GM23338 (cell line): ENCODE measurements around the gene VPS8. TPM values are rescaled to one million over a fixed set of nuclear protein-coding genes. Genes with fewer than 3 reads are reported as not detected.

Experiments
- ATAC-seq: fragments of 200-7000 bp; cut with Tn5 transposase; 3 replicates; pipeline ENCODE4 v1.9.1; 2020
- DNase-seq: peaks from one replicate; pipeline ENCODE4 v3.0.0-alpha.2; 2015; ENCODE audit warnings: low spot score
- H2AFZ ChIP-seq: fragments of 200-600 bp; sonication (generic); 2 replicates; pipeline ENCODE4 v1.8.0; 2016; ENCODE audit warnings: antibody characterized with exemption, mild to moderate bottlenecking, moderate library complexity
- H3F3A ChIP-seq: fragments of 200-600 bp; sonication (generic); replicated peaks from 2 replicates; pipeline ENCODE4 v1.8.0; 2017; ENCODE audit warnings: antibody characterized with exemption, mixed run types, low read depth
- H3K27ac ChIP-seq: fragments of 200-600 bp; sonication (generic); 2 replicates; pipeline ENCODE4 v1.6.1; 2016; ENCODE audit warnings: low read depth
- H3K27me3 ChIP-seq: fragments of 200-600 bp; sonication (generic); 2 replicates; pipeline ENCODE4 v1.8.0; 2016; ENCODE audit warnings: mild to moderate bottlenecking, mixed run types, moderate library complexity; ENCODE audit not compliant: insufficient read depth
- H3K36me3 ChIP-seq: fragments of 200-600 bp; sonication (generic); 2 replicates; pipeline ENCODE4 v1.8.0; 2016; ENCODE audit warnings: mild to moderate bottlenecking; ENCODE audit not compliant: insufficient read depth
- H3K4me1 ChIP-seq: fragments of 200-600 bp; sonication (generic); 2 replicates; pipeline ENCODE4 v1.8.0; 2016; ENCODE audit warnings: mild to moderate bottlenecking, moderate library complexity; ENCODE audit not compliant: insufficient read depth
- H3K4me2 ChIP-seq: fragments of 200-600 bp; sonication (generic); 2 replicates; pipeline ENCODE4 v1.7.1; 2017; ENCODE audit warnings: mixed run types
- H3K4me3 ChIP-seq: fragments of 200-600 bp; sonication (generic); 2 replicates; pipeline ENCODE4 v1.6.1; 2016; ENCODE audit warnings: mixed run types
- H3K79me2 ChIP-seq: fragments of 200-600 bp; sonication (generic); replicated peaks from 2 replicates; pipeline ENCODE4 v1.8.0; 2017; ENCODE audit warnings: mild to moderate bottlenecking; ENCODE audit not compliant: insufficient read depth
- H3K9me2 ChIP-seq: fragments of 200-600 bp; sonication (generic); 2 replicates; pipeline ENCODE4 v1.8.0; 2017; ENCODE audit not compliant: insufficient read depth
- H4K20me1 ChIP-seq: fragments of 200-600 bp; sonication (generic); replicated peaks from 2 replicates; pipeline ENCODE4 v1.8.0; 2017; ENCODE audit warnings: mild to moderate bottlenecking; ENCODE audit not compliant: insufficient read depth
- H3K27ac Mint-ChIP-seq: 2 replicates; pipeline ENCODE4 v1.8.0; 2020; ENCODE audit warnings: inconsistent platforms, mild to moderate bottlenecking, moderate library complexity, mixed read lengths
- H3K27me3 Mint-ChIP-seq: 3 replicates; pipeline ENCODE4 v1.8.0; 2022; ENCODE audit warnings: low read depth, mild to moderate bottlenecking, moderate library complexity, mixed read lengths, inconsistent platforms; ENCODE audit not compliant: insufficient read depth, poor library complexity
- H3K36me3 Mint-ChIP-seq: 3 replicates; pipeline ENCODE4 v1.8.0; 2021; ENCODE audit warnings: low read depth, mild to moderate bottlenecking, inconsistent platforms, moderate library complexity, mixed read lengths
- H3K4me1 Mint-ChIP-seq: 3 replicates; pipeline ENCODE4 v1.8.0; 2020; ENCODE audit warnings: mild to moderate bottlenecking, inconsistent platforms, mixed read lengths
- H3K4me3 Mint-ChIP-seq: 3 replicates; pipeline ENCODE4 v1.8.0; 2021; ENCODE audit warnings: moderate library complexity, mild to moderate bottlenecking, inconsistent platforms, mixed read lengths
- H3K9me3 Mint-ChIP-seq: 3 replicates; pipeline ENCODE4 v1.8.0; 2020; ENCODE audit warnings: moderate library complexity, mild to moderate bottlenecking, inconsistent platforms, mixed read lengths
- CREB1 ChIP-seq: fragments of 250-450 bp; sonication (Bioruptor Pico); IDR thresholded peaks from 2 replicates; pipeline ENCODE4 v1.5.0; 2020; ENCODE audit warnings: low read depth, mild to moderate bottlenecking, moderate library complexity
- EZH2 ChIP-seq: fragments of 200-600 bp; sonication (generic); IDR thresholded peaks from one replicate; pipeline ENCODE4 v1.8.0; 2017; ENCODE audit warnings: antibody characterized with exemption, mild to moderate bottlenecking, low read depth; ENCODE audit not compliant: unreplicated experiment
- EZH2phosphoT487 ChIP-seq: fragments of 200-600 bp; sonication (generic); IDR thresholded peaks from one replicate; pipeline ENCODE4 v1.8.1; 2018; ENCODE audit warnings: antibody characterized with exemption; ENCODE audit not compliant: unreplicated experiment
- JUNB ChIP-seq: IDR thresholded peaks from one replicate; pipeline ENCODE4 v1.6.1; 2016; ENCODE audit warnings: antibody characterized with exemption; ENCODE audit not compliant: unreplicated experiment
- NANOG ChIP-seq: IDR thresholded peaks from 2 replicates; pipeline ENCODE4 v1.6.1; 2016; ENCODE audit warnings: antibody characterized with exemption, borderline replicate concordance
- POLR2AphosphoS5 ChIP-seq: IDR thresholded peaks from 2 replicates; pipeline ENCODE4 v1.6.1; 2016; ENCODE audit warnings: antibody characterized with exemption, low read depth
- STAT1 ChIP-seq: IDR thresholded peaks from one replicate; pipeline ENCODE4 v1.6.1; 2016; ENCODE audit warnings: antibody characterized with exemption; ENCODE audit not compliant: unreplicated experiment
- ZNF114 ChIP-seq: fragments of 250-450 bp; sonication (Bioruptor Pico); IDR thresholded peaks from 2 replicates; pipeline ENCODE4 v1.5.0; 2020; ENCODE audit warnings: mild to moderate bottlenecking, moderate library complexity
- ZNF331 ChIP-seq: fragments of 250-450 bp; sonication (Bioruptor Pico); IDR thresholded peaks from 2 replicates; pipeline ENCODE4 v1.5.0; 2020; ENCODE audit warnings: low read depth, mild to moderate bottlenecking, moderate library complexity
- polyA plus RNA-seq: library from polyadenylated mRNA; unstranded; fragments of >200 nt; fragmentation: Nextera tagmentation; extraction: Ambion mirVana; gene quantifications from 2 replicates; pipeline ENCODE4 v1.2.1, GENCODE V29; 2016
- total RNA-seq: library from RNA; depleted of rRNA; stranded (reverse); fragments of >200 nt; shearing (Covaris generic); gene quantifications from 2 replicates; pipeline ENCODE4 v1.2.3, GENCODE V29; 2014
- TF ChIP-seq, protein P1 (sequence below): fragments of 250-450 bp; sonication (Bioruptor Pico); IDR thresholded peaks from 2 replicates; pipeline ENCODE4 v1.5.0; 2020; ENCODE audit warnings: mild to moderate bottlenecking, moderate library complexity
- TF ChIP-seq, protein P2 (sequence below): IDR thresholded peaks from one replicate; pipeline ENCODE4 v1.6.1; 2018; ENCODE audit warnings: antibody characterized with exemption; ENCODE audit not compliant: unreplicated experiment
- TF ChIP-seq, protein P3 (sequence below), 2 experiments: fragments of 200-600 bp in 1 of 2; sonication (generic) in 1 of 2; conservative IDR thresholded peaks; 2 replicates each; pipeline versions ENCODE4 v1.5.1 to v1.6.1; 2016 to 2017; ENCODE audit warnings: antibody characterized with exemption in 2 of 2, low read depth in 2 of 2, mild to moderate bottlenecking in 2 of 2, moderate library complexity in 1 of 2
- TF ChIP-seq, protein P4 (sequence below): IDR thresholded peaks from 2 replicates; pipeline ENCODE4 v1.6.1; 2016; ENCODE audit warnings: antibody characterized with exemption

Gene VPS8
- total and polyA plus RNA-seq, 2 experiments from 2014 or later = 17.3 to 45.5 TPM

DNA sequence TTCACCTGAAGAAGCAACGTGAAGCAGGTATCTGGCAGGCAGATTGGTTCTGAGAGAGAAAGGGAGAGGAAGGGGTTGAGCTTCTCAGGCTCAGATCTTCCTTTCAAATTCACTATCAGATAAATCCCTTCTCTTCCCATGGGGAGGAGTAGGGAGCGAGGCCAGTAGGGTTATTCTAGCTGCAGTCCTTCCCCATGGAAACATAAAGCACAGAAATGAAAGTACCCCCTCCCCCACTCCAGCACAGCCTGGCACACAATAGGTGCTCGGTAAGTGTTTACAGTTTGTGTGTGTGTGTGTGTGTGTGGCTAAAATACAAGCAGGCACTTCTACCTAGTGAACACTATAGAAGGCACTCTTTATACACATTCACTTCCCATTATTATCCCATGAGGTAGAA is 20.8 kb upstream of the VPS8 start:
- DNase-seq = no peak
- TF ChIP-seq POLR2AphosphoS5 (no peak), EZH2 (no peak), ZNF114 (no peak), JUNB (no peak), STAT1 (no peak), EZH2phosphoT487 (no peak), ZNF331 (CRISPR knock-in tag) (no peak), CREB1 (no peak), NANOG (no peak)
- TF ChIP-seq, protein P1, sequence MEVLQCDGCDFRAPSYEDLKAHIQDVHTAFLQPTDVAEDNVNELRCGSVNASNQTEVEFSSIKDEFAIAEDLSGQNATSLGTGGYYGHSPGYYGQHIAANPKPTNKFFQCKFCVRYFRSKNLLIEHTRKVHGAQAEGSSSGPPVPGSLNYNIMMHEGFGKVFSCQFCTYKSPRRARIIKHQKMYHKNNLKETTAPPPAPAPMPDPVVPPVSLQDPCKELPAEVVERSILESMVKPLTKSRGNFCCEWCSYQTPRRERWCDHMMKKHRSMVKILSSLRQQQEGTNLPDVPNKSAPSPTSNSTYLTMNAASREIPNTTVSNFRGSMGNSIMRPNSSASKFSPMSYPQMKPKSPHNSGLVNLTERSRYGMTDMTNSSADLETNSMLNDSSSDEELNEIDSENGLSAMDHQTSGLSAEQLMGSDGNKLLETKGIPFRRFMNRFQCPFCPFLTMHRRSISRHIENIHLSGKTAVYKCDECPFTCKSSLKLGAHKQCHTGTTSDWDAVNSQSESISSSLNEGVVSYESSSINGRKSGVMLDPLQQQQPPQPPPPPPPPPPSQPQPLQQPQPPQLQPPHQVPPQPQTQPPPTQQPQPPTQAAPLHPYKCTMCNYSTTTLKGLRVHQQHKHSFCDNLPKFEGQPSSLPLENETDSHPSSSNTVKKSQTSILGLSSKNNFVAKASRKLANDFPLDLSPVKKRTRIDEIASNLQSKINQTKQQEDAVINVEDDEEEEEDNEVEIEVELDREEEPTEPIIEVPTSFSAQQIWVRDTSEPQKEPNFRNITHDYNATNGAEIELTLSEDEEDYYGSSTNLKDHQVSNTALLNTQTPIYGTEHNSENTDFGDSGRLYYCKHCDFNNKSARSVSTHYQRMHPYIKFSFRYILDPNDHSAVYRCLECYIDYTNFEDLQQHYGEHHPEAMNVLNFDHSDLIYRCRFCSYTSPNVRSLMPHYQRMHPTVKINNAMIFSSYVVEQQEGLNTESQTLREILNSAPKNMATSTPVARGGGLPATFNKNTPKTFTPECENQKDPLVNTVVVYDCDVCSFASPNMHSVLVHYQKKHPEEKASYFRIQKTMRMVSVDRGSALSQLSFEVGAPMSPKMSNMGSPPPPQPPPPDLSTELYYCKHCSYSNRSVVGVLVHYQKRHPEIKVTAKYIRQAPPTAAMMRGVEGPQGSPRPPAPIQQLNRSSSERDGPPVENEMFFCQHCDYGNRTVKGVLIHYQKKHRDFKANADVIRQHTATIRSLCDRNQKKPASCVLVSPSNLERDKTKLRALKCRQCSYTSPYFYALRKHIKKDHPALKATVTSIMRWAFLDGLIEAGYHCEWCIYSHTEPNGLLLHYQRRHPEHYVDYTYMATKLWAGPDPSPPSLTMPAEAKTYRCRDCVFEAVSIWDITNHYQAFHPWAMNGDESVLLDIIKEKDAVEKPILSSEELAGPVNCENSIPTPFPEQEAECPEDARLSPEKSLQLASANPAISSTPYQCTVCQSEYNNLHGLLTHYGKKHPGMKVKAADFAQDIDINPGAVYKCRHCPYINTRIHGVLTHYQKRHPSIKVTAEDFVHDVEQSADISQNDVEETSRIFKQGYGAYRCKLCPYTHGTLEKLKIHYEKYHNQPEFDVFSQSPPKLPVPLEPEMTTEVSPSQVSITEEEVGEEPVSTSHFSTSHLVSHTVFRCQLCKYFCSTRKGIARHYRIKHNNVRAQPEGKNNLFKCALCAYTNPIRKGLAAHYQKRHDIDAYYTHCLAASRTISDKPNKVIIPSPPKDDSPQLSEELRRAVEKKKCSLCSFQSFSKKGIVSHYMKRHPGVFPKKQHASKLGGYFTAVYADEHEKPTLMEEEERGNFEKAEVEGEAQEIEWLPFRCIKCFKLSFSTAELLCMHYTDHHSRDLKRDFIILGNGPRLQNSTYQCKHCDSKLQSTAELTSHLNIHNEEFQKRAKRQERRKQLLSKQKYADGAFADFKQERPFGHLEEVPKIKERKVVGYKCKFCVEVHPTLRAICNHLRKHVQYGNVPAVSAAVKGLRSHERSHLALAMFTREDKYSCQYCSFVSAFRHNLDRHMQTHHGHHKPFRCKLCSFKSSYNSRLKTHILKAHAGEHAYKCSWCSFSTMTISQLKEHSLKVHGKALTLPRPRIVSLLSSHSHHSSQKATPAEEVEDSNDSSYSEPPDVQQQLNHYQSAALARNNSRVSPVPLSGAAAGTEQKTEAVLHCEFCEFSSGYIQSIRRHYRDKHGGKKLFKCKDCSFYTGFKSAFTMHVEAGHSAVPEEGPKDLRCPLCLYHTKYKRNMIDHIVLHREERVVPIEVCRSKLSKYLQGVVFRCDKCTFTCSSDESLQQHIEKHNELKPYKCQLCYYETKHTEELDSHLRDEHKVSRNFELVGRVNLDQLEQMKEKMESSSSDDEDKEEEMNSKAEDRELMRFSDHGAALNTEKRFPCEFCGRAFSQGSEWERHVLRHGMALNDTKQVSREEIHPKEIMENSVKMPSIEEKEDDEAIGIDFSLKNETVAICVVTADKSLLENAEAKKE (CRISPR knock-in tag) = no peak
- TF ChIP-seq, protein P2, sequence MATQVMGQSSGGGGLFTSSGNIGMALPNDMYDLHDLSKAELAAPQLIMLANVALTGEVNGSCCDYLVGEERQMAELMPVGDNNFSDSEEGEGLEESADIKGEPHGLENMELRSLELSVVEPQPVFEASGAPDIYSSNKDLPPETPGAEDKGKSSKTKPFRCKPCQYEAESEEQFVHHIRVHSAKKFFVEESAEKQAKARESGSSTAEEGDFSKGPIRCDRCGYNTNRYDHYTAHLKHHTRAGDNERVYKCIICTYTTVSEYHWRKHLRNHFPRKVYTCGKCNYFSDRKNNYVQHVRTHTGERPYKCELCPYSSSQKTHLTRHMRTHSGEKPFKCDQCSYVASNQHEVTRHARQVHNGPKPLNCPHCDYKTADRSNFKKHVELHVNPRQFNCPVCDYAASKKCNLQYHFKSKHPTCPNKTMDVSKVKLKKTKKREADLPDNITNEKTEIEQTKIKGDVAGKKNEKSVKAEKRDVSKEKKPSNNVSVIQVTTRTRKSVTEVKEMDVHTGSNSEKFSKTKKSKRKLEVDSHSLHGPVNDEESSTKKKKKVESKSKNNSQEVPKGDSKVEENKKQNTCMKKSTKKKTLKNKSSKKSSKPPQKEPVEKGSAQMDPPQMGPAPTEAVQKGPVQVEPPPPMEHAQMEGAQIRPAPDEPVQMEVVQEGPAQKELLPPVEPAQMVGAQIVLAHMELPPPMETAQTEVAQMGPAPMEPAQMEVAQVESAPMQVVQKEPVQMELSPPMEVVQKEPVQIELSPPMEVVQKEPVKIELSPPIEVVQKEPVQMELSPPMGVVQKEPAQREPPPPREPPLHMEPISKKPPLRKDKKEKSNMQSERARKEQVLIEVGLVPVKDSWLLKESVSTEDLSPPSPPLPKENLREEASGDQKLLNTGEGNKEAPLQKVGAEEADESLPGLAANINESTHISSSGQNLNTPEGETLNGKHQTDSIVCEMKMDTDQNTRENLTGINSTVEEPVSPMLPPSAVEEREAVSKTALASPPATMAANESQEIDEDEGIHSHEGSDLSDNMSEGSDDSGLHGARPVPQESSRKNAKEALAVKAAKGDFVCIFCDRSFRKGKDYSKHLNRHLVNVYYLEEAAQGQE = no peak
- TF ChIP-seq, protein P3, sequence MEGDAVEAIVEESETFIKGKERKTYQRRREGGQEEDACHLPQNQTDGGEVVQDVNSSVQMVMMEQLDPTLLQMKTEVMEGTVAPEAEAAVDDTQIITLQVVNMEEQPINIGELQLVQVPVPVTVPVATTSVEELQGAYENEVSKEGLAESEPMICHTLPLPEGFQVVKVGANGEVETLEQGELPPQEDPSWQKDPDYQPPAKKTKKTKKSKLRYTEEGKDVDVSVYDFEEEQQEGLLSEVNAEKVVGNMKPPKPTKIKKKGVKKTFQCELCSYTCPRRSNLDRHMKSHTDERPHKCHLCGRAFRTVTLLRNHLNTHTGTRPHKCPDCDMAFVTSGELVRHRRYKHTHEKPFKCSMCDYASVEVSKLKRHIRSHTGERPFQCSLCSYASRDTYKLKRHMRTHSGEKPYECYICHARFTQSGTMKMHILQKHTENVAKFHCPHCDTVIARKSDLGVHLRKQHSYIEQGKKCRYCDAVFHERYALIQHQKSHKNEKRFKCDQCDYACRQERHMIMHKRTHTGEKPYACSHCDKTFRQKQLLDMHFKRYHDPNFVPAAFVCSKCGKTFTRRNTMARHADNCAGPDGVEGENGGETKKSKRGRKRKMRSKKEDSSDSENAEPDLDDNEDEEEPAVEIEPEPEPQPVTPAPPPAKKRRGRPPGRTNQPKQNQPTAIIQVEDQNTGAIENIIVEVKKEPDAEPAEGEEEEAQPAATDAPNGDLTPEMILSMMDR (conservative IDR thresholded peaks at IDR 0.05; ENCODE audit: low read depth in 2 of 2) = no peak
- TF ChIP-seq, protein P4, sequence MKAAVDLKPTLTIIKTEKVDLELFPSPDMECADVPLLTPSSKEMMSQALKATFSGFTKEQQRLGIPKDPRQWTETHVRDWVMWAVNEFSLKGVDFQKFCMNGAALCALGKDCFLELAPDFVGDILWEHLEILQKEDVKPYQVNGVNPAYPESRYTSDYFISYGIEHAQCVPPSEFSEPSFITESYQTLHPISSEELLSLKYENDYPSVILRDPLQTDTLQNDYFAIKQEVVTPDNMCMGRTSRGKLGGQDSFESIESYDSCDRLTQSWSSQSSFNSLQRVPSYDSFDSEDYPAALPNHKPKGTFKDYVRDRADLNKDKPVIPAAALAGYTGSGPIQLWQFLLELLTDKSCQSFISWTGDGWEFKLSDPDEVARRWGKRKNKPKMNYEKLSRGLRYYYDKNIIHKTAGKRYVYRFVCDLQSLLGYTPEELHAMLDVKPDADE = no peak
- H3K36me3 Mint-ChIP-seq = no peaks in the 10 kb centered on the region
- Histone ChIP-seq H3K4me3 (no peak overlapping the region), H3F3A (no peaks in the 10 kb centered on the region), H4K20me1 (no peaks in the 10 kb centered on the region), H3K27me3 (no peaks in the 10 kb centered on the region), H3K36me3 (no peaks in the 10 kb centered on the region), H3K79me2 (no peaks in the 10 kb centered on the region), H3K4me2 (no peak overlapping the region), H2AFZ (peak overlapping the region; percentile 63), H3K27ac (no peak overlapping the region), H3K4me1 (no peaks in the 10 kb centered on the region; the same call in 1 of the 2 replicates), H3K9me2 (0 out of 2 replicates have a peak, but pooled peaks cover 12% of the 10 kb centered on the region)
- no peaks in the 10 kb centered on the region for H3K9me3 Mint-ChIP-seq
- peaks cover 18% of the 10 kb centered on the region; the same call in 2 of the 3 replicates for H3K4me1 Mint-ChIP-seq
- H3K4me3 Mint-ChIP-seq = no peak overlapping the region
- no peak overlapping the region for H3K27ac Mint-ChIP-seq
- no peaks in the 10 kb centered on the region for H3K27me3 Mint-ChIP-seq
- ATAC-seq = peak; percentile 55
